A549 (cell line): ENCODE results near the gene NYAP2.

Source experiments
- E2F6 ChIP-seq: IDR thresholded peaks from 2 replicates; pipeline ENCODE4 v1.6.1; 2012; ENCODE audit warnings: low read depth, borderline replicate concordance
- JUN ChIP-seq, 2 experiments: fragments of >200 bp; sonication (Bioruptor Twin); formaldehyde crosslinking; IDR thresholded peaks; 2 replicates in 1 of 2; 3 replicates in 1 of 2; pipeline ENCODE4 v1.6.1; 2016 to 2017
- MAX ChIP-seq: IDR thresholded peaks from 2 replicates; pipeline ENCODE4 v1.6.1; 2012
- NR3C1 ChIP-seq: fragments of >200 bp; sonication (Bioruptor Twin); formaldehyde crosslinking; IDR thresholded peaks from 3 replicates; pipeline ENCODE4 v1.6.1; 2017
- POLR2A ChIP-seq: IDR thresholded peaks from 2 replicates; pipeline ENCODE4 v1.6.1; 2012; ENCODE audit warnings: mild to moderate bottlenecking, low read length
- RAD21 ChIP-seq, 2 experiments: fragments of >200 bp in 1 of 2; sonication (Bioruptor Twin) in 1 of 2; formaldehyde crosslinking in 1 of 2; IDR thresholded peaks in 1 of 2; conservative IDR thresholded peaks in 1 of 2; 2 replicates in 1 of 2; 3 replicates in 1 of 2; pipeline ENCODE4 v1.6.1; 2012 to 2018; ENCODE audit warnings: inconsistent platforms in 1 of 2
- RCOR1 ChIP-seq: fragments of 150-350 bp; IDR thresholded peaks from 2 replicates; pipeline ENCODE4 v1.6.1; 2014; ENCODE audit warnings: antibody characterized with exemption, low read length, low read depth
- RFX5 ChIP-seq: fragments of 450-650 bp; IDR thresholded peaks from 2 replicates; pipeline ENCODE4 v1.7.1; 2014; ENCODE audit warnings: antibody characterized with exemption, mild to moderate bottlenecking, moderate library complexity
- ZC3H11A ChIP-seq: fragments of 450-650 bp; IDR thresholded peaks from 2 replicates; pipeline ENCODE4 v1.6.1; 2014; ENCODE audit warnings: antibody characterized with exemption, mild to moderate bottlenecking
- TF ChIP-seq, protein P1 (sequence below): fragments of >200 bp; sonication (Bioruptor Twin); formaldehyde crosslinking; IDR thresholded peaks from 3 replicates; pipeline ENCODE4 v1.5.1; 2016

GRCh38 chr2:225526760-225527390 is 127.4 kb downstream of the NYAP2 start:
- TF ChIP-seq E2F6 = no peak
- no peak for TF ChIP-seq POLR2A
- no peak for TF ChIP-seq RFX5
- TF ChIP-seq, protein P1, sequence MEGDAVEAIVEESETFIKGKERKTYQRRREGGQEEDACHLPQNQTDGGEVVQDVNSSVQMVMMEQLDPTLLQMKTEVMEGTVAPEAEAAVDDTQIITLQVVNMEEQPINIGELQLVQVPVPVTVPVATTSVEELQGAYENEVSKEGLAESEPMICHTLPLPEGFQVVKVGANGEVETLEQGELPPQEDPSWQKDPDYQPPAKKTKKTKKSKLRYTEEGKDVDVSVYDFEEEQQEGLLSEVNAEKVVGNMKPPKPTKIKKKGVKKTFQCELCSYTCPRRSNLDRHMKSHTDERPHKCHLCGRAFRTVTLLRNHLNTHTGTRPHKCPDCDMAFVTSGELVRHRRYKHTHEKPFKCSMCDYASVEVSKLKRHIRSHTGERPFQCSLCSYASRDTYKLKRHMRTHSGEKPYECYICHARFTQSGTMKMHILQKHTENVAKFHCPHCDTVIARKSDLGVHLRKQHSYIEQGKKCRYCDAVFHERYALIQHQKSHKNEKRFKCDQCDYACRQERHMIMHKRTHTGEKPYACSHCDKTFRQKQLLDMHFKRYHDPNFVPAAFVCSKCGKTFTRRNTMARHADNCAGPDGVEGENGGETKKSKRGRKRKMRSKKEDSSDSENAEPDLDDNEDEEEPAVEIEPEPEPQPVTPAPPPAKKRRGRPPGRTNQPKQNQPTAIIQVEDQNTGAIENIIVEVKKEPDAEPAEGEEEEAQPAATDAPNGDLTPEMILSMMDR = no peak
- no peak for TF ChIP-seq MAX
- no peak for TF ChIP-seq RCOR1
- TF ChIP-seq ZC3H11A = no peak
- TF ChIP-seq NR3C1 = no peak
- TF ChIP-seq JUN (IDR thresholded peaks at IDR 0.05) = no peak
- TF ChIP-seq RAD21 (conservative IDR thresholded peaks at IDR 0.05 in 1 of 2, IDR thresholded peaks at IDR 0.05 in 1 of 2) = no peak
